HepG2 (cell line): ENCODE data around the gene C11orf16. TPM values are rescaled to one million over a fixed set of nuclear protein-coding genes. Genes with fewer than 3 reads are reported as not detected.
A peak's percentile ranks its signal among the peaks of the same experiment; 100 is the strongest.

Experiments used
- CCDC6 ChIP-seq: sonication (generic); formaldehyde crosslinking; IDR thresholded peaks from 2 replicates; pipeline ENCODE4 v1.8.1; 2022; ENCODE audit warnings: mild to moderate bottlenecking, missing genetic modification reagents, moderate library complexity
- ELF1 ChIP-seq: sonication (generic); formaldehyde crosslinking; IDR thresholded peaks from 2 replicates; pipeline ENCODE4 v1.4.0; 2020; ENCODE audit warnings: missing genetic modification reagents
- MXD4 ChIP-seq: IDR thresholded peaks from 2 replicates; pipeline ENCODE4 v1.6.1; 2016; ENCODE audit warnings: mild to moderate bottlenecking, missing biosample characterization, missing genetic modification reagents
- MYPOP ChIP-seq: sonication (generic); formaldehyde crosslinking; IDR thresholded peaks from 2 replicates; pipeline ENCODE4 v1.8.1; 2023; ENCODE audit warnings: mild to moderate bottlenecking, moderate library complexity, missing genetic modification reagents
- NCOA1 ChIP-seq: sonication (generic); formaldehyde crosslinking; IDR thresholded peaks from 2 replicates; pipeline ENCODE4 v1.9.0; 2021; ENCODE audit warnings: missing genetic modification reagents
- RFX5 ChIP-seq: IDR thresholded peaks from 2 replicates; pipeline ENCODE4 v1.6.1; 2011; ENCODE audit warnings: low read depth, low read length, improper control_type of control experiment
- SOX6 ChIP-seq, 2 experiments: fragments of 450-650 bp in 1 of 2; sonication (generic) in 1 of 2; formaldehyde crosslinking in 1 of 2; IDR thresholded peaks; 2 replicates each; pipeline versions ENCODE4 v1.4.0 to v1.6.1; 2017 to 2020; ENCODE audit warnings: antibody characterized with exemption in 1 of 2, mild to moderate bottlenecking in 1 of 2, missing genetic modification reagents in 1 of 2
- TCF12 ChIP-seq, 2 experiments: fragments of 450-650 bp in 1 of 2; sonication (generic) in 1 of 2; formaldehyde crosslinking in 1 of 2; IDR thresholded peaks; 2 replicates each; pipeline versions ENCODE4 v1.6.1 to v1.8.0; 2017 to 2022; ENCODE audit warnings: antibody characterized with exemption in 1 of 2, mild to moderate bottlenecking in 1 of 2, missing genetic modification reagents in 1 of 2, moderate library complexity in 1 of 2
- ZNF253 ChIP-seq: sonication (generic); formaldehyde crosslinking; IDR thresholded peaks from 2 replicates; pipeline ENCODE4 v1.8.0; 2022; ENCODE audit warnings: mild to moderate bottlenecking, missing genetic modification reagents, borderline replicate concordance
- ZNF329 ChIP-seq: sonication (generic); formaldehyde crosslinking; IDR thresholded peaks from 2 replicates; pipeline ENCODE4 v1.9.0; 2021; ENCODE audit warnings: low read depth, mild to moderate bottlenecking, missing genetic modification reagents
- ZNF350 ChIP-seq: sonication (generic); formaldehyde crosslinking; IDR thresholded peaks from 2 replicates; pipeline ENCODE4 v1.4.0; 2020; ENCODE audit warnings: mild to moderate bottlenecking, low read depth, missing genetic modification reagents, borderline replicate concordance
- ZNF431 ChIP-seq: sonication (generic); formaldehyde crosslinking; IDR thresholded peaks from 2 replicates; pipeline ENCODE4 v1.9.0; 2022; ENCODE audit warnings: missing genetic modification reagents, low read depth, mild to moderate bottlenecking, borderline replicate concordance
- ZNF451 ChIP-seq: sonication (generic); formaldehyde crosslinking; IDR thresholded peaks from 2 replicates; pipeline ENCODE4 v1.5.0; 2020; ENCODE audit warnings: mild to moderate bottlenecking, missing genetic modification reagents
- ZNF576 ChIP-seq: sonication (generic); formaldehyde crosslinking; IDR thresholded peaks from 2 replicates; pipeline ENCODE4 v1.4.0; 2020; ENCODE audit warnings: mild to moderate bottlenecking, missing genetic modification reagents
- polyA plus RNA-seq, 8 experiments: library from polyadenylated mRNA; depleted of rRNA in 3 of 8; stranded (reverse) in 7 of 8; unstranded in 1 of 8; fragments of >200 nt; fragmentation: Illumina TruSeq in 4 of 8; extraction: Trizol in 4 of 8; gene quantifications; 2 replicates each; pipeline versions ENCODE4 v1.2.1 to v1.2.3, GENCODE V29; 2011 to 2016; ENCODE audit warnings: low read depth in 4 of 8, missing spikeins in 1 of 8, mixed read lengths in 1 of 8; ENCODE audit not compliant: insufficient read depth in 1 of 8
- total RNA-seq, 5 experiments: library from RNA; depleted of rRNA; stranded (reverse); fragments of >200 nt; fragmentation: Illumina TruSeq; extraction: Trizol; gene quantifications; 2 replicates each; pipeline ENCODE4 v1.2.3, GENCODE V29; 2016; ENCODE audit warnings: low read depth in 1 of 5
- TF ChIP-seq, protein P1 (sequence below), 2 experiments: sonication (generic) in 1 of 2; formaldehyde crosslinking in 1 of 2; IDR thresholded peaks; 2 replicates each; pipeline versions ENCODE4 v1.5.1 to v1.6.1; 2011 to 2020; ENCODE audit warnings: borderline replicate concordance in 1 of 2, low read depth in 1 of 2, low read length in 1 of 2, mild to moderate bottlenecking in 1 of 2, missing genetic modification reagents in 1 of 2, moderate library complexity in 1 of 2
- TF ChIP-seq, protein P2 (sequence below): sonication (generic); formaldehyde crosslinking; IDR thresholded peaks from 2 replicates; pipeline ENCODE4 v1.9.0; 2022; ENCODE audit warnings: low read depth, missing genetic modification reagents
- TF ChIP-seq, protein P3 (sequence below): sonication (generic); formaldehyde crosslinking; IDR thresholded peaks from 2 replicates; pipeline ENCODE4 v1.9.0; 2022; ENCODE audit warnings: missing genetic modification reagents, mild to moderate bottlenecking, borderline replicate concordance
- TF ChIP-seq, protein P4 (sequence below): sonication (generic); formaldehyde crosslinking; IDR thresholded peaks from 2 replicates; pipeline ENCODE4 v1.5.1; 2020; ENCODE audit warnings: mild to moderate bottlenecking, missing genetic modification reagents, moderate library complexity

Gene C11orf16
- total and polyA plus RNA-seq, 2 of the 13 experiments (the other 11 are each of a cell fraction or from before 2014, with no cell fraction given), result not detected

- 0 out of 2 replicates have a peak, but pooled peaks have one; percentile 62 for TF ChIP-seq ZNF431
- peak; percentile 76 for TF ChIP-seq ZNF350 (CRISPR knock-in tag)
- TF ChIP-seq, protein P1, sequence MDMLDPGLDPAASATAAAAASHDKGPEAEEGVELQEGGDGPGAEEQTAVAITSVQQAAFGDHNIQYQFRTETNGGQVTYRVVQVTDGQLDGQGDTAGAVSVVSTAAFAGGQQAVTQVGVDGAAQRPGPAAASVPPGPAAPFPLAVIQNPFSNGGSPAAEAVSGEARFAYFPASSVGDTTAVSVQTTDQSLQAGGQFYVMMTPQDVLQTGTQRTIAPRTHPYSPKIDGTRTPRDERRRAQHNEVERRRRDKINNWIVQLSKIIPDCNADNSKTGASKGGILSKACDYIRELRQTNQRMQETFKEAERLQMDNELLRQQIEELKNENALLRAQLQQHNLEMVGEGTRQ (IDR thresholded peaks at IDR 0.05; ENCODE audit: low read depth, low read length), result no peak
- TF ChIP-seq, protein P1 (CRISPR knock-in tag; IDR thresholded peaks at IDR 0.05; ENCODE audit: borderline replicate concordance), result no peak
- TF ChIP-seq, protein P2, sequence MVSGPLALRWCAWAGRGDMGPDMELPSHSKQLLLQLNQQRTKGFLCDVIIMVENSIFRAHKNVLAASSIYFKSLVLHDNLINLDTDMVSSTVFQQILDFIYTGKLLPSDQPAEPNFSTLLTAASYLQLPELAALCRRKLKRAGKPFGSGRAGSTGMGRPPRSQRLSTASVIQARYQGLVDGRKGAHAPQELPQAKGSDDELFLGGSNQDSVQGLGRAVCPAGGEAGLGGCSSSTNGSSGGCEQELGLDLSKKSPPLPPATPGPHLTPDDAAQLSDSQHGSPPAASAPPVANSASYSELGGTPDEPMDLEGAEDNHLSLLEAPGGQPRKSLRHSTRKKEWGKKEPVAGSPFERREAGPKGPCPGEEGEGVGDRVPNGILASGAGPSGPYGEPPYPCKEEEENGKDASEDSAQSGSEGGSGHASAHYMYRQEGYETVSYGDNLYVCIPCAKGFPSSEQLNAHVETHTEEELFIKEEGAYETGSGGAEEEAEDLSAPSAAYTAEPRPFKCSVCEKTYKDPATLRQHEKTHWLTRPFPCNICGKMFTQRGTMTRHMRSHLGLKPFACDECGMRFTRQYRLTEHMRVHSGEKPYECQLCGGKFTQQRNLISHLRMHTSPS (CRISPR knock-in tag), result 0 out of 2 replicates have a peak, but pooled peaks have one; percentile 11
- TF ChIP-seq ZNF253 (CRISPR knock-in tag), result no peak
- TF ChIP-seq RFX5, result no peak
- TF ChIP-seq ZNF451 (CRISPR knock-in tag), result no peak
- TF ChIP-seq ZNF329 (CRISPR knock-in tag), result 0 out of 2 replicates have a peak, but pooled peaks have one; percentile 29
- TF ChIP-seq MYPOP (CRISPR knock-in tag), result peak; percentile 98
- TF ChIP-seq NCOA1 (CRISPR knock-in tag), result no peak
- TF ChIP-seq, protein P3, sequence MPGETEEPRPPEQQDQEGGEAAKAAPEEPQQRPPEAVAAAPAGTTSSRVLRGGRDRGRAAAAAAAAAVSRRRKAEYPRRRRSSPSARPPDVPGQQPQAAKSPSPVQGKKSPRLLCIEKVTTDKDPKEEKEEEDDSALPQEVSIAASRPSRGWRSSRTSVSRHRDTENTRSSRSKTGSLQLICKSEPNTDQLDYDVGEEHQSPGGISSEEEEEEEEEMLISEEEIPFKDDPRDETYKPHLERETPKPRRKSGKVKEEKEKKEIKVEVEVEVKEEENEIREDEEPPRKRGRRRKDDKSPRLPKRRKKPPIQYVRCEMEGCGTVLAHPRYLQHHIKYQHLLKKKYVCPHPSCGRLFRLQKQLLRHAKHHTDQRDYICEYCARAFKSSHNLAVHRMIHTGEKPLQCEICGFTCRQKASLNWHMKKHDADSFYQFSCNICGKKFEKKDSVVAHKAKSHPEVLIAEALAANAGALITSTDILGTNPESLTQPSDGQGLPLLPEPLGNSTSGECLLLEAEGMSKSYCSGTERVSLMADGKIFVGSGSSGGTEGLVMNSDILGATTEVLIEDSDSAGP (CRISPR knock-in tag), result peak; percentile 70; the same call in 1 of the 2 replicates
- TF ChIP-seq MXD4 (CRISPR knock-in tag), result no peak
- no peak for TF ChIP-seq ZNF576 (CRISPR knock-in tag)
- TF ChIP-seq CCDC6 (CRISPR knock-in tag), result no peak
- TF ChIP-seq, protein P4, sequence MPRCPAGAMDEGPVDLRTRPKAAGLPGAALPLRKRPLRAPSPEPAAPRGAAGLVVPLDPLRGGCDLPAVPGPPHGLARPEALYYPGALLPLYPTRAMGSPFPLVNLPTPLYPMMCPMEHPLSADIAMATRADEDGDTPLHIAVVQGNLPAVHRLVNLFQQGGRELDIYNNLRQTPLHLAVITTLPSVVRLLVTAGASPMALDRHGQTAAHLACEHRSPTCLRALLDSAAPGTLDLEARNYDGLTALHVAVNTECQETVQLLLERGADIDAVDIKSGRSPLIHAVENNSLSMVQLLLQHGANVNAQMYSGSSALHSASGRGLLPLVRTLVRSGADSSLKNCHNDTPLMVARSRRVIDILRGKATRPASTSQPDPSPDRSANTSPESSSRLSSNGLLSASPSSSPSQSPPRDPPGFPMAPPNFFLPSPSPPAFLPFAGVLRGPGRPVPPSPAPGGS (CRISPR knock-in tag), result 0 out of 2 replicates have a peak, but pooled peaks have one; percentile 16
- peak; percentile 73 for TF ChIP-seq ELF1
- TF ChIP-seq TCF12 (IDR thresholded peaks at IDR 0.05), result no peak
- peak; percentile 51; the same call in 1 of the 2 replicates for TF ChIP-seq TCF12 (CRISPR knock-in tag; IDR thresholded peaks at IDR 0.05)
- TF ChIP-seq SOX6 (IDR thresholded peaks at IDR 0.05), result no peak
- peak; percentile 43; the same call in 1 of the 2 replicates for TF ChIP-seq SOX6 (CRISPR knock-in tag; IDR thresholded peaks at IDR 0.05)
Measured at GRCh38 chr11:8911029-8911823, 21.5 kb downstream of the C11orf16 start, which contains the start of gene AKIP1 (continued).
